HG03045 (cell line): ENCODE data around the gene LY6G5C.

Source experiments
- ATAC-seq: cut with Tn5 transposase; IDR thresholded peaks from one replicate; pipeline ENCODE4 v1.9.1; 2021; ENCODE audit warnings: mild to moderate bottlenecking, moderate library complexity; ENCODE audit not compliant: unreplicated experiment

The LY6G5C gene

GRCh38 chr6:31680226-31681134 lies at the start of gene LY6G5C:
Gene LY6G5C (minus strand): TSS chr6:31681067. CDS start chr6:31680373, 694 bp downstream.
- ATAC-seq = no peak

- peak; percentile 32 for ATAC-seq
Observed at GRCh38 chr6:31729979-31730630, 49.2 kb upstream of the LY6G5C start.

GRCh38 chr6:31729515-31729978 lies 48.7 kb upstream of the LY6G5C start:
- ATAC-seq = peak; percentile 56

GRCh38 chr6:31728767-31729514 lies 48.1 kb upstream of the LY6G5C start, which contains the start of gene DDAH2:
Gene DDAH2 (minus strand): TSS chr6:31729299. CDS start chr6:31729161, 138 bp downstream.
- ATAC-seq = no peak

- ATAC-seq = no peak
Observed at GRCh38 chr6:31727717-31728671, 47.1 kb upstream of the LY6G5C start.

- no peak for ATAC-seq
Observed at GRCh38 chr6:31727034-31727716, 46.3 kb upstream of the LY6G5C start.

GRCh38 chr6:31725502-31726350 lies 44.9 kb upstream of the LY6G5C start:
- no peak for ATAC-seq

GRCh38 chr6:31723980-31724691 lies 43.3 kb upstream of the LY6G5C start:
- no peak for ATAC-seq

- ATAC-seq = no peak
Observed at GRCh38 chr6:31723245-31723979, 42.5 kb upstream of the LY6G5C start, which contains the start of gene MPIG6B. Gene MPIG6B (plus strand): TSS chr6:31723373. CDS start chr6:31723384, 11 bp downstream.

- no peak for ATAC-seq
Observed at GRCh38 chr6:31722173-31722572, 41.3 kb upstream of the LY6G5C start.

- no peak for ATAC-seq
Observed at GRCh38 chr6:31721351-31722020, 40.6 kb upstream of the LY6G5C start, which contains the start of gene LY6G6C. Gene LY6G6C (minus strand): TSS chr6:31721746. CDS start chr6:31721679, 67 bp downstream.

GRCh38 chr6:31720196-31720770 lies 39.4 kb upstream of the LY6G5C start:
- ATAC-seq = no peak

- ATAC-seq = no peak
Observed at GRCh38 chr6:31719001-31719400, 38.1 kb upstream of the LY6G5C start.

- no peak for ATAC-seq
Observed at GRCh38 chr6:31718265-31718664, 37.4 kb upstream of the LY6G5C start.

- ATAC-seq = no peak
Observed at GRCh38 chr6:31717499-31718222, 36.8 kb upstream of the LY6G5C start.
